Stomach (tissue), 9 donors: ENCODE results near the gene SARDH. TPM values are rescaled to one million over a fixed set of nuclear protein-coding genes. Genes with fewer than 3 reads are reported as not detected.

ENCODE experiments used
- DNase-seq, 2 donors: peaks; one replicate each; pipeline versions ENCODE4 v3.0.0 to v3.0.0-alpha.2; 2013 to 2019
- H3K27ac ChIP-seq, 5 donors: fragments of 200-600 bp in 4 of 5; sonication (generic) in 4 of 5; one replicate each; pipeline ENCODE4 v1.5.1; 2013 to 2019; ENCODE audit warnings: mild to moderate bottlenecking in 1 of 5, moderate library complexity in 1 of 5
- H3K27me3 ChIP-seq, 3 donors: fragments of 200-600 bp; sonication (generic); one replicate each; pipeline ENCODE4 v1.5.1; 2017 to 2019; ENCODE audit warnings: mixed run types in 1 of 3
- H3K36me3 ChIP-seq, 4 donors: fragments of 200-600 bp; sonication (generic); 1 replicate in 3 of 4; 2 replicates in 1 of 4; pipeline ENCODE4 v1.5.1; 2016 to 2019
- H3K4me1 ChIP-seq, 4 donors: fragments of 200-600 bp; sonication (generic); one replicate each; pipeline ENCODE4 v1.5.1; 2016 to 2019
- H3K4me3 ChIP-seq, 4 donors: fragments of 200-600 bp; sonication (generic) in 3 of 4; one replicate each; pipeline ENCODE4 v1.5.1; 2016 to 2019; ENCODE audit warnings: mild to moderate bottlenecking in 1 of 4
- H3K9me3 ChIP-seq, 4 donors: fragments of 200-600 bp; sonication (generic); one replicate each; pipeline ENCODE4 v1.5.1; 2016 to 2019
- EP300 ChIP-seq: sonication (generic); formaldehyde crosslinking; IDR thresholded peaks from one replicate; pipeline ENCODE4 v1.6.1; 2017; ENCODE audit warnings: antibody characterized with exemption
- POLR2A ChIP-seq, 4 donors: fragments of 450-650 bp; IDR thresholded peaks; one replicate each; pipeline ENCODE4 v1.6.1; 2016; ENCODE audit warnings: antibody characterized with exemption in 4 of 4, control low read depth in 2 of 4, mild to moderate bottlenecking in 1 of 4, moderate library complexity in 1 of 4
- POLR2AphosphoS5 ChIP-seq, 3 donors: sonication (generic); formaldehyde crosslinking; IDR thresholded peaks; one replicate each; pipeline ENCODE4 v1.6.1; 2016; ENCODE audit warnings: antibody characterized with exemption in 3 of 3
- WGBS, 5 donors: extraction: QIAGEN DNeasy Blood & Tissue Kit in 3 of 5; methylation state at CpG; one replicate each; pipeline versions ENCODE4 v1.1.5 to v1.1.7; 2013 to 2018; 5-methylcytosine and 5-hydroxymethylcytosine counted together
- intact Hi-C: fragments of 100-400 bp; cut with DNase I; formaldehyde crosslinking; loops from one replicate; pipeline ENCODE4 v1.15.1; 2023; ENCODE audit warnings: low total_unique reads
- polyA plus RNA-seq, 3 donors: library from polyadenylated mRNA; stranded (reverse); fragments of 200-250 nt; gene quantifications; one replicate each; pipeline ENCODE4 v1.2.3, GENCODE V29; 2013
- total RNA-seq, 5 donors: library from RNA; depleted of rRNA; stranded (reverse); fragments of >200 nt; gene quantifications; one replicate each; pipeline versions ENCODE4 v1.1.0 to v1.2.3, GENCODE V29; 2014 to 2016
- TF ChIP-seq, protein P1 (sequence below), 7 experiments: fragments of 450-650 bp in 4 of 7; fragments of 200-600 bp in 3 of 7; sonication (generic) in 3 of 7; IDR thresholded peaks; one replicate each; pipeline ENCODE4 v1.5.1; 2016 to 2019; ENCODE audit warnings: antibody characterized with exemption in 7 of 7, control low read depth in 2 of 7, mild to moderate bottlenecking in 1 of 7
- donor health status: healthy with polysubstance abuse.
- donor health status: Bipolar disorder and iron deficiency.
- donor health status: healthy.

SARDH gene
- total and polyA plus RNA-seq, 8 donors, result 0.76 to 15.2 (median 2.6) TPM; not detected in 1

GRCh38 chr9:133782157-133783130 is 44.3 kb upstream of the SARDH start:
- no peaks in the 10 kb centered on the region for H3K27me3 ChIP-seq
- intact Hi-C loops, result loop anchor here (10.0 kb wide), 1 partner anchor 312 kb away; no protein-coding TSS in a partner anchor
- H3K4me3 ChIP-seq, result no peak overlapping the region
- no peaks in the 10 kb centered on the region for H3K9me3 ChIP-seq
- peak; percentile 80 to 92 for DNase-seq
- no peak for TF ChIP-seq EP300
- TF ChIP-seq, protein P1, sequence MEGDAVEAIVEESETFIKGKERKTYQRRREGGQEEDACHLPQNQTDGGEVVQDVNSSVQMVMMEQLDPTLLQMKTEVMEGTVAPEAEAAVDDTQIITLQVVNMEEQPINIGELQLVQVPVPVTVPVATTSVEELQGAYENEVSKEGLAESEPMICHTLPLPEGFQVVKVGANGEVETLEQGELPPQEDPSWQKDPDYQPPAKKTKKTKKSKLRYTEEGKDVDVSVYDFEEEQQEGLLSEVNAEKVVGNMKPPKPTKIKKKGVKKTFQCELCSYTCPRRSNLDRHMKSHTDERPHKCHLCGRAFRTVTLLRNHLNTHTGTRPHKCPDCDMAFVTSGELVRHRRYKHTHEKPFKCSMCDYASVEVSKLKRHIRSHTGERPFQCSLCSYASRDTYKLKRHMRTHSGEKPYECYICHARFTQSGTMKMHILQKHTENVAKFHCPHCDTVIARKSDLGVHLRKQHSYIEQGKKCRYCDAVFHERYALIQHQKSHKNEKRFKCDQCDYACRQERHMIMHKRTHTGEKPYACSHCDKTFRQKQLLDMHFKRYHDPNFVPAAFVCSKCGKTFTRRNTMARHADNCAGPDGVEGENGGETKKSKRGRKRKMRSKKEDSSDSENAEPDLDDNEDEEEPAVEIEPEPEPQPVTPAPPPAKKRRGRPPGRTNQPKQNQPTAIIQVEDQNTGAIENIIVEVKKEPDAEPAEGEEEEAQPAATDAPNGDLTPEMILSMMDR (IDR thresholded peaks at IDR 0.05), result peak in 5 of 7 experiments; percentile 65 to 80 (median 73)
- peaks cover 0 to 6% (median 3%) of the 10 kb centered on the region in 4 donors for H3K4me1 ChIP-seq
- H3K27ac ChIP-seq, result no peak overlapping the region
- peaks cover 13 to 71% (median 33%) of the 10 kb centered on the region in 4 donors for H3K36me3 ChIP-seq
- 44 to 48% (median 48%) methylated on average over 15 to 16 of the region's 16 CpGs for WGBS, 5 donors

DNA sequence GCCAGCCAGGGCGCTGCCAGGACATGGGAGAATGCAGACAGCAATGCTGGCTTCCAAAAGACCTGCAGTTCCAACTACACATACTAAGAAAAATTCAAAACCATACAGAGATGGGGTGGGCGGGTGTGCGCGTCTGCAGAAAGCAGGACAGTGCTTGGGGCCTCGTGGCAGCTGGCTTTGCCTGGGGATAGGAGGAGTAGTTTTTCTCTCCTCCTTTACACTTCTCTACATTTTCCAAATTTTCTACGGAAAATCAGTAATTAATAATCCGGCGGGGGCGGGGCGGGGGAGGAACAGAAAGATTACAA is 43.6 kb upstream of the SARDH start:
- H3K27me3 ChIP-seq, result no peaks in the 10 kb centered on the region
- no peak for DNase-seq
- TF ChIP-seq, protein P1 (IDR thresholded peaks at IDR 0.05), result no peak
- TF ChIP-seq EP300 (no peak), POLR2A (IDR thresholded peaks at IDR 0.05) (no peak)
- H3K4me1 ChIP-seq, result no peaks in the 10 kb centered on the region
- WGBS, 5 donors, result 83 to 91% (median 87%) methylated on average over 10 of the region's 10 CpGs
- intact Hi-C loops, result loop anchor here (10.0 kb wide), 1 partner anchor 313 kb away; no protein-coding TSS in a partner anchor
- H3K4me3 ChIP-seq, result no peak overlapping the region
- peaks cover 14 to 77% (median 40%) of the 10 kb centered on the region in 4 donors for H3K36me3 ChIP-seq
- H3K27ac ChIP-seq, result no peak overlapping the region
- H3K9me3 ChIP-seq, result no peaks in the 10 kb centered on the region

DNA sequence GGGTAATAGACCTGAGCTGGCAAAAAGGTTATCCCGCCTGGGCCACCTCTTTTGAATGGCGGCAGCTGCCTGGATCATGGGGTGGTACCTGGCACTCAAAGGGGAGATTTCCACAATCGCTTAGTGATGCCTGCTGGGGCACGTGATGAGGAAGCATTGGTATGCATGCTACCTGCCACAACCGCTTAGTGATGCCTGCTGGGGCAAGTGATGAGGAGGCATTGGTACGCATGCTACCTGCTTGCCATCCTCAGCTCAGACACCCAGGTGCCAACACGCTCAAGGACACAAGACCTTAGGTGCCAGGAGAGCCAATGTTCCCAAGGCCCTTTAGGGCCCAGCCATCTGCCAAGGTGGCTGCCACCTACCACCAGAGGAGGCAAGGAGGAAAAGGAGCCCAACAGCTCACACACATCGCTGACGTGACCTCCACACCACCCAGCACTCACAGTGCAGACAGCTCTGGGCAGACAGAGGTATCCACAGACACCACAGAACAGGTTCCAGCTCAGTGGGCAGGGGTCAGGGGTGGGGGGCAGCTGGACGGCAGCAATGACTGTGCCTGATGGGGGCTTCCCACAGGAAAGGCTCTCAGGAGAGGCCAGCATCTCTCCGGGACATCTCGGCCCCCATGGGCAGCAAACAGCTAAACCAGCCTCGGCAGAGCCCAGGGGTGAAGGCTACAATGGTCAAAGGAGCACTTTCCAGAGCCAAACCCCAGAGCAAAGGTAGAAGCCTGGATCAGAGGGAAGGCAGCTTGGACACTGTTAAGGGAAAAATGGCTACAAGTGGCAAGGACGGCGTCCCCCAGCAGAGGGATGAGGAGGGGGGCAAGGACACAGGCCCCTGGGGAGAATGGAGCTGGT is 43.0 kb upstream of the SARDH start:
- no peaks in the 10 kb centered on the region for H3K4me1 ChIP-seq
- intact Hi-C loops, result loop anchor here (10.0 kb wide), 1 partner anchor 314 kb away; no protein-coding TSS in a partner anchor
- DNase-seq, result no peak
- 93 to 97% (median 94%) methylated on average over 13 to 15 of the region's 15 CpGs for WGBS, 5 donors
- no peak overlapping the region for H3K4me3 ChIP-seq
- peaks cover 14 to 83% (median 45%) of the 10 kb centered on the region in 4 donors for H3K36me3 ChIP-seq
- H3K9me3 ChIP-seq, result no peaks in the 10 kb centered on the region
- H3K27ac ChIP-seq, result no peak overlapping the region
- TF ChIP-seq POLR2A (IDR thresholded peaks at IDR 0.05) (no peak), EP300 (no peak), POLR2AphosphoS5 (IDR thresholded peaks at IDR 0.05) (no peak)
- TF ChIP-seq, protein P1 (IDR thresholded peaks at IDR 0.05), result no peak
- no peaks in the 10 kb centered on the region for H3K27me3 ChIP-seq

DNA sequence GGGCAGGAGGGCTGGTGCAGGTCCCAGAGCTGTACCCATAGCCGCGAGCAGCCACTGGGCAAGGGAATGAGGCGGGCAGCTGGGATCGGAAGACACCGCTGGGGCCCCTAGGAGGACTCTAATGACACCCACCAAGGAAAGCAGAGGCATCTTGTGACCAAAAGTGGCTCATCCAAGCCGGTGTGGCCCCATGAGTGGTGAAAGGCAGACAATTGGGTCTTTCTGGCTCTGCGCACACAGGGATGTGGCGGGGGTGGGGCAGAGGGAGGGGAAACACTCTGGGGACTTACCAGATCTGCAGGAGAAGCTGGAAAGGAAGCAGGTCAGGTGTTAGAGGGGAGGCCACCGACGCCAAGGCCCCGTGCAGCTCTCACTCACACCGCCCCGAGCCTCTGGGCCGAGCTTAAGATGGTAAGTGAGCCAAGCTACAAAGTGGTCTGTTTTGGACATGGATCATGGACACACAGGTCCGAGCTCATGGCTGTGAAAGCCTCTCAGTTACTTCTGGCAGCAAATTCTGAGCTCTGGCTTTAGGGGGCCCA is 42.3 kb upstream of the SARDH start:
- no peak overlapping the region for H3K4me3 ChIP-seq
- TF ChIP-seq, protein P1 (IDR thresholded peaks at IDR 0.05), result no peak
- TF ChIP-seq EP300 (no peak), POLR2A (IDR thresholded peaks at IDR 0.05) (no peak), POLR2AphosphoS5 (IDR thresholded peaks at IDR 0.05) (no peak)
- intact Hi-C loops, result loop anchor here (10.0 kb wide), 1 partner anchor 314 kb away; no protein-coding TSS in a partner anchor
- WGBS, 5 donors, result 92 to 97% (median 95%) methylated on average over 14 to 15 of the region's 15 CpGs
- H3K36me3 ChIP-seq, result peaks cover 14 to 84% (median 49%) of the 10 kb centered on the region in 4 donors
- H3K27ac ChIP-seq, result no peak overlapping the region
- DNase-seq, result no peak
- no peaks in the 10 kb centered on the region for H3K9me3 ChIP-seq
- H3K27me3 ChIP-seq, result no peaks in the 10 kb centered on the region
- H3K4me1 ChIP-seq, result no peaks in the 10 kb centered on the region
